ENCODE measurements around the gene KIT. TPM values are rescaled to one million over a fixed set of nuclear protein-coding genes. Genes with fewer than 3 reads are reported as not detected.
"Not testable (repeated sequence)": the region's sequence is repeated elsewhere in the genome, so short reads cannot be mapped to it uniquely, and the experiment has no call there.

The KIT gene
- total RNA-seq, 1 experiment from 2014 or later: 1.5 TPM

- CTCF ChIA-PET: no interaction called here
- Histone ChIP-seq H3K36me3 (ENCODE audit: control insufficient read depth, insufficient read depth, low read length) (no peaks in the 10 kb centered on the region), H3K27me3 (ENCODE audit: control insufficient read depth, insufficient read depth, low read length) (no peaks in the 10 kb centered on the region), H3K9me3 (ENCODE audit: control insufficient read depth, insufficient read depth, low read depth, low read length) (no peaks in the 10 kb centered on the region), H3K4me1 (ENCODE audit: control insufficient read depth, insufficient read depth, low read length) (no peaks in the 10 kb centered on the region), H3K27ac (ENCODE audit: low read length) (no peak overlapping the region), H3K4me3 (ENCODE audit: low read depth in 2 of 2, low read length in 2 of 2) (no peak overlapping the region)
- no TSS peak for BruUV-seq (replicated peaks)
- in situ Hi-C loops (cut with HindIII; ENCODE audit: low pct_unique_long_range_greater_than_20kb, low sequenced_read_pairs) (no loop called here), intact Hi-C loops (cut with micrococcal nuclease; ENCODE audit: unreplicated experiment) (no loop called here)
- DNase-seq (ENCODE audit: low read depth, low spot score) (no peak), ATAC-seq (no peak)
- POLR2A ChIA-PET: no interaction called here
- TF ChIP-seq CTCF (IDR thresholded peaks at IDR 0.05): no peak
Measured at GRCh38 chr4:54637325-54637724, 20.4 kb upstream of the KIT start.

- H3K4me1 ChIP-seq (ENCODE audit: control insufficient read depth, insufficient read depth, low read length); H3K27ac ChIP-seq (ENCODE audit: low read length); BruUV-seq (replicated peaks); H3K9me3 ChIP-seq (ENCODE audit: control insufficient read depth, insufficient read depth, low read depth, low read length); intact Hi-C loops (cut with micrococcal nuclease; ENCODE audit: unreplicated experiment); POLR2A ChIA-PET; H3K4me3 ChIP-seq (ENCODE audit: low read depth in 2 of 2, low read length in 2 of 2); in situ Hi-C loops (cut with HindIII; ENCODE audit: low pct_unique_long_range_greater_than_20kb, low sequenced_read_pairs); ATAC-seq; CTCF ChIA-PET; H3K27me3 ChIP-seq (ENCODE audit: control insufficient read depth, insufficient read depth, low read length); DNase-seq (ENCODE audit: low read depth, low spot score); H3K36me3 ChIP-seq (ENCODE audit: control insufficient read depth, insufficient read depth, low read length): not testable (repeated sequence)
Measured at GRCh38 chr4:54641101-54641500, 16.7 kb upstream of the KIT start.

GRCh38 chr4:54643172-54643571, 14.6 kb upstream of the KIT start:
- in situ Hi-C loops (cut with HindIII; ENCODE audit: low pct_unique_long_range_greater_than_20kb, low sequenced_read_pairs): no loop called here

More at GRCh38 chr4:54643172-54643571, 14.6 kb upstream of the KIT start:
- H3K36me3 ChIP-seq (ENCODE audit: control insufficient read depth, insufficient read depth, low read length): no peaks in the 10 kb centered on the region
- BruUV-seq (replicated peaks): no TSS peak
- no peak for ATAC-seq
- no peak overlapping the region for H3K27ac ChIP-seq (ENCODE audit: low read length)
- H3K4me1 ChIP-seq (ENCODE audit: control insufficient read depth, insufficient read depth, low read length): no peaks in the 10 kb centered on the region
- intact Hi-C loops (cut with micrococcal nuclease; ENCODE audit: unreplicated experiment): no loop called here
- ChIA-PET CTCF (no interaction called here), POLR2A (no interaction called here)
- DNase-seq (ENCODE audit: low read depth, low spot score): no peak
- no peak overlapping the region for H3K4me3 ChIP-seq (ENCODE audit: low read depth in 2 of 2, low read length in 2 of 2)
- H3K27me3 ChIP-seq (ENCODE audit: control insufficient read depth, insufficient read depth, low read length): no peaks in the 10 kb centered on the region
- TF ChIP-seq REST (IDR thresholded peaks at IDR 0.05; ENCODE audit: insufficient read depth in 1 of 2, low read depth in 2 of 2, low read length in 1 of 2): no peak
- no peak for TF ChIP-seq TCF7L2 (IDR thresholded peaks at IDR 0.05; ENCODE audit: low read depth, low read length)
- no peak for TF ChIP-seq POLR2AphosphoS5 (IDR thresholded peaks at IDR 0.05; ENCODE audit: low read depth, low read length)
- TF ChIP-seq CTCF (IDR thresholded peaks at IDR 0.05): no peak
- no peak for TF ChIP-seq SIN3A (IDR thresholded peaks at IDR 0.05; ENCODE audit: borderline replicate concordance, insufficient read depth, low read depth, low read length)
- no peaks in the 10 kb centered on the region for H3K9me3 ChIP-seq (ENCODE audit: control insufficient read depth, insufficient read depth, low read depth, low read length)
